HG03135 (cell line): Measurements from ENCODE around the gene TRPM4.
"Not testable (repeated sequence)": the region's sequence is repeated elsewhere in the genome, so short reads cannot be mapped to it uniquely, and the experiment has no call there.

Source experiments
- ATAC-seq: cut with Tn5 transposase; IDR thresholded peaks from one replicate; pipeline ENCODE4 v1.9.1; 2021; ENCODE audit warnings: mild to moderate bottlenecking, moderate library complexity; ENCODE audit not compliant: unreplicated experiment

Gene TRPM4

DNA sequence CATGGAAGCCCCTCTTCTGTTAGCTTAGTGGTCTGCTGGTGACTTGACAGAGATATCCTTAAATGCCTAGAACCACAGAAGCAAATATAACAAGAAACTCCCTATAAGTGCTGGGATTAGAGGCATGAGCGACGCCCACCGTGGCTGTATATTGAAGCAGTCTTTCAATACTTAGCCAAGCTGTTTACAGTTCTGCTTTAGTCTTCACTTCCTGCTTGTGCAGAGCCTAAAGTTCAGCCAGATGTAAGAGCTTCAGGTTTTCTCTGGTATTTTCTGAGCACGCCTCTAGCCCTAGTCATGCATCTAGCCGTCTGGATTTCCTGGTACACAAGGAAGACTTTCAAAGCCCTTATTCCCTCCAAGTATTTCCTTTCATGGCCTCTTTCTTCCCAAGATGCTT is 28.5 kb downstream of the TRPM4 start:
- ATAC-seq = no peak

DNA sequence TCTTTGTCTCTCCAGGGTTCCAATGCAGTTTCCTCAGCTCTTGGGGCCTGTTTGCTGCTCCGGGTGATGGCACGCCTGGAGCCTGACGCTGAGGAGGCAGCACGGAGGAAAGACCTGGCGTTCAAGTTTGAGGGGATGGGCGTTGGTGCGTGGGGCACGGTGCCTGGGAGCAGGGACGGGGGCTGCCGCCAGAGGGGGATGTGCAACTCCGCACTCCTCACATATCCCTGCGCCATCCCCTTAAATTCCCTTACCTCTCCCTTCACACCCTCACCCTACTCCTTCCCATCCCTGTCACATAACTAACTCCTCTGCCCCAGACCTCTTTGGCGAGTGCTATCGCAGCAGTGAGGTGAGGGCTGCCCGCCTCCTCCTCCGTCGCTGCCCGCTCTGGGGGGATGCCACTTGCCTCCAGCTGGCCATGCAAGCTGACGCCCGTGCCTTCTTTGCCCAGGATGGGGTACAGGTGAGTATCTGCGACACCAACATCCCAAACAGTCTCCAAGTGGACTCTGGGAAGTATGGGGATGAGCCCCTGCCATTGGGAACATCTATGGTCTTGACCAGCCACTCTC is 31.1 kb downstream of the TRPM4 start:
- ATAC-seq = no peak

DNA sequence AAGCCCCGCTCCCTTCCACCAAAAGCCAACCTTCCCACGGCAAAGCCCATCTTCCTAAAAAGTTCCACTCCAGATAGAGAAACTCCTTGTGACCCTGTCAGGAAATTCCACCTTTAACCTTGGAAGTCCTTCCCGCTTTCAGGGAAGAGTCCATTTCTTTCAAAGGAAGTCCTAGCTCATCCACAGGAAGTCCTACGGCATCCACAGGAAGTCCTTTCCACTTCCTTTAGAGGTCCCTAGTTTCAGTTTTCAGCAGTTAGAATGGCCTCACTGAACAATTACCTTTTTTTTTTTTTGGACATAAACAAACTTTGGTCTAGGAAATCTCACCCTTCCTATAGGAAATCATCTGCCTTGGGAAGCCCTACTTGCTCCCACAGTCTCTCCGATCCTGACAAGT is 31.7 kb downstream of the TRPM4 start:
- ATAC-seq = no peak

DNA sequence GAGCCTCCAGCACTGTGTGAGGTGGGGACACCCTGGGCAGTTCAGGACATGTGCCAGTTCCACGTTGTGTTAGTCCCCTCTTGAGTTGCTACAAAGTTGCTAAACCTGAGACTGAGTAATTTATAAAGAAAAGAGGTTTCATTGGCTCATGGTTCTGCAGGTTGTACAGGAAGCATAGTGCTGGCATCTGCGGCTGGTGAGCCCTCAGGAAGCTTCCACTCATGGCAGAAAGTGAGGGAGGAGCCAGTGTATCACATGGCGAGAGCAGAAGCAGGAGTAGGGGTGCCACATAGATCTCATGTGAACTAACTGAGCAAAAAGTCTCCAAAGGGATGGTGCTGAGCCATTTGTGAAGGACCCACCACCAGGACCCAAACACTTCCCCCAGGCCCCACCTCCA is 33.2 kb downstream of the TRPM4 start:
- no peak for ATAC-seq

DNA sequence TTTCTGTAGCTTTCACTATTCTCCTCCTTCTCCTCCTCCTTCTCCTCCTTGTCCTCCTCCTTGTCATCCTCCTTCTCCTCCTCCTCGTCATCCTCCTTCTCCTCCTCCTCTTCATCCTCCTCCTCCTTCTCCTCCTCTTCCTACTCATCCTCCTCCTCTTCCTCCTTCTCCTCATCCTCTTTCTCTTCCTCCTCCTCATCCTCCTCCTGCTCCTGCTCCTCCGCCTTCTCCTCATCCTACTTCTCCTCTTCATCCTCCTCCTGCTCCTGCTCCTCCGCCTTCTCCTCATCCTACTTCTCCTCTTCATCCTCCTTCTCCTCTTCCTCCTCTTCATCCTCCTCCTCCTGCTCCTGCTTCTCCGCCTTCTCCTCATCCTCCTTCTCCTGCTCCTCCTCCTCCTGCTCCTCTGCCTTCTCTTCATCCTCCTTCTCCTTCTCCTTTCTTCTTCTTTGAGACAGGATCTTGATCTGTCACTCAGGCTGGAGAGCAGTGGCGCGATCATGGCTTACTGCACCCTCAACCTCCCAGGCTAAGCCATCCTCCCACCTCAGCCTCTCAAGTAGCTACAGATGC is 36.3 kb downstream of the TRPM4 start:
- no peak for ATAC-seq

DNA sequence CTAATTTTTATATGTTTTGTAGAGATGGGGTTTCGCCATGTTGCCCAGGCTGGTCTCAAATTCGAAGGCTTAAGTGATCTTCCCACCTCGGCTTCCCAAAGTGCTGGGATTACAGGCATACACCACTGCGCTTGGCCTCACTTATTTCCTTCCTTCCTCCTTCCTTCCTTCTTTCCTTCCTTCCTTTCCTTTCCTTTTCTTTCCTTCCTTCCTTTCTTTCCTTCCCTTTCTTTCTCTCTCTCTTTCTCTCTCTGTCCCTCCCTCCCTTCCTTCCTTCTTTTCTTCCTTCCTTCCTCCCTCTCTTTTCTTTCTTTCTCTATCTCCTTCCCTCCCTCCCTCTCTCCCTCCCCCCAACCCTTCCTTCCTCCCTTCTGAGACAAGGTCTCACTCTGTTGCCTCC is 36.8 kb downstream of the TRPM4 start:
- no peak for ATAC-seq

DNA sequence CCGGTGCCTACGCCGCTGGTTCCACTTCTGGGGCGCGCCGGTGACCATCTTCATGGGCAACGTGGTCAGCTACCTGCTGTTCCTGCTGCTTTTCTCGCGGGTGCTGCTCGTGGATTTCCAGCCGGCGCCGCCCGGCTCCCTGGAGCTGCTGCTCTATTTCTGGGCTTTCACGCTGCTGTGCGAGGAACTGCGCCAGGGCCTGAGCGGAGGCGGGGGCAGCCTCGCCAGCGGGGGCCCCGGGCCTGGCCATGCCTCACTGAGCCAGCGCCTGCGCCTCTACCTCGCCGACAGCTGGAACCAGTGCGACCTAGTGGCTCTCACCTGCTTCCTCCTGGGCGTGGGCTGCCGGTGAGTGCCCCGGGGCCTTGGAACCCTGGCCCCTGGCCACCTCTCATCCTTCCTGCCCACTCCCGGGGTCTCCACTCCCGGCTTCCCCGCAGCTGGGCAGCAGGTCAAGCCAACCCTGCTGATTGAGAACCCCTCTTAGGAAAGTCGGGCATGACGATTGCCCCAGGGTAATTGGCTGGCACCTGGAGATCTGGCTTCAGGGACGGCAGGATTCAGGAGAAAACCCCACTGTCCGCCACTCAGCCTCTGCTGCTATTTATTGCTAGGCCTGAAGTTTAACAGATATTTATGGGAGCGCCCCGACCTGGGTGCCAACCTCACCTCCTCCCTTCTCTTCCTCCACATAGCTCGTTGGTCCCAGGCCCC is 39.1 kb downstream of the TRPM4 start:
- no peak for ATAC-seq

DNA sequence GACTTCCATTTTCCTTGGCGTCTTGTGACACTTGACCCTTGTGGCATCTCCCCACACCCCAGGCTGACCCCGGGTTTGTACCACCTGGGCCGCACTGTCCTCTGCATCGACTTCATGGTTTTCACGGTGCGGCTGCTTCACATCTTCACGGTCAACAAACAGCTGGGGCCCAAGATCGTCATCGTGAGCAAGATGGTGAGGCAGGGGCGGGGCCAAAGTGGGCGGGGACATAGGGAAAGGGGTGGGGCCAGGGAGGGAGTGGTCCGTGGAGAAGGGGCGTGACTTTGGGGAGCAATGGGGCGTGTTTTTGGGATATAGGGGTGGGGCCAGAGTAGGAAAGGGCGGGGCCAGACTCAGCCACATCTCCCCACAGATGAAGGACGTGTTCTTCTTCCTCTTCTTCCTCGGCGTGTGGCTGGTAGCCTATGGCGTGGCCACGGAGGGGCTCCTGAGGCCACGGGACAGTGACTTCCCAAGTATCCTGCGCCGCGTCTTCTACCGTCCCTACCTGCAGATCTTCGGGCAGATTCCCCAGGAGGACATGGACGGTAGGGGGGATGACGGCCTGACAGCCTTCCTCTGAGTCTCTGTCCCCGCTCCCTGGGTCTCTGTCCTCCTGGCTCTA is 42.8 kb downstream of the TRPM4 start:
- ATAC-seq = no peak

DNA sequence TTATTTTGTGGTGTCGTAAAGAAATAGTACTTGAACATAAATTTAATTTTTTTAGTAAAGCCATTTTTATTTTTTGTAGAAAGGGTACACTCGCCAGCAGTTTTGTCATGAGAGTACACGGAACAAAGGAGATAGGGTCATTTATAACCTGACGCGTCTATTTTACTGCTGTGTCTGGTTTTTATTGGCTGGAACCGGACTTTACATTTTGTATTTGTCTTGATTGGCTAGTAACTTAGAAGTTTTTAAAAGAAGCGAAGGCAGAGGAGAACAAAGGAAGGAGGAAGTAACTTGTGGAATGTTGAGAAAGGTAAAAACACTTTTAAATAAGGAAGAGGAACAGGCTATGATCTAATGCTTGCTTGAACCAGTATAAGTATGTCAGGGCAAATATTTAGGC is 43.5 kb downstream of the TRPM4 start:
- no peak for ATAC-seq

DNA sequence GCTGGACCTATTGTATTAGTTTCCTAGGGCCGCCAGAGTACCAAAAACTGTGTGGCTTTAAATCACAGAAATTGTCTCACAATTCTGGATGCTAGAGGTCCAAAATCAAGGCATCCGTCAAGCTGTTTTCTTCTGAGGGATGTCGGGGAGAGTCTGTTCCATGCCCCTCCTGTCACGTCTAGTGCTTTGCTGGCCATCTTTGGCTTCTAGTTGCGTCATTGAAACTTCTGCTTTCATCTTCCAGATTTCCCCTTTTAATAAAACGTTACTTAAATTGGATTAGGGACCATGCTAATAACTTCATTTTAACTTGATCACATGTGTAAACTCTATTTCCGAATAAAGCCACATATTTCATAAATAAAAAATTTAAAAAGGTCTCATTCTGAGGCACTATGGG is 47.5 kb downstream of the TRPM4 start:
- ATAC-seq = no peak

DNA sequence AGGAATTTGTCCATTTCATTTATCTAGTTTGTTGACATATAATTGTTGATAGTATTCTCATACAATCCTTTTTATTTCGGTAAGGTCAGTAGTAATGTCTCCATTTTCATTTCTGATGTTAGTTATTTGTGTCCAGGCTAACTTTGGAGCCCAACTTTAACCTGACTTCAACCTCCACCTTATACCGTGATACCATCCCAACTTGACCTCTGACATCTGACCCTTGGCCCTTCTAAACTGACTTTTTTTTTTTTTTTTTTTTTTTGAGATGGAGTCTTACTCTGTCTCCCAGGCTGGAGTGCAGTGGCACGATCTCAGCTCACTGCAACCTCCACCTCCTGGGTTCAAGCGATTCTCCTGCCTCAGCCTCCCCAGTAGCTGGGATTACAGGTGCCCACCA is 51.9 kb downstream of the TRPM4 start:
- ATAC-seq = not testable (repeated sequence)

DNA sequence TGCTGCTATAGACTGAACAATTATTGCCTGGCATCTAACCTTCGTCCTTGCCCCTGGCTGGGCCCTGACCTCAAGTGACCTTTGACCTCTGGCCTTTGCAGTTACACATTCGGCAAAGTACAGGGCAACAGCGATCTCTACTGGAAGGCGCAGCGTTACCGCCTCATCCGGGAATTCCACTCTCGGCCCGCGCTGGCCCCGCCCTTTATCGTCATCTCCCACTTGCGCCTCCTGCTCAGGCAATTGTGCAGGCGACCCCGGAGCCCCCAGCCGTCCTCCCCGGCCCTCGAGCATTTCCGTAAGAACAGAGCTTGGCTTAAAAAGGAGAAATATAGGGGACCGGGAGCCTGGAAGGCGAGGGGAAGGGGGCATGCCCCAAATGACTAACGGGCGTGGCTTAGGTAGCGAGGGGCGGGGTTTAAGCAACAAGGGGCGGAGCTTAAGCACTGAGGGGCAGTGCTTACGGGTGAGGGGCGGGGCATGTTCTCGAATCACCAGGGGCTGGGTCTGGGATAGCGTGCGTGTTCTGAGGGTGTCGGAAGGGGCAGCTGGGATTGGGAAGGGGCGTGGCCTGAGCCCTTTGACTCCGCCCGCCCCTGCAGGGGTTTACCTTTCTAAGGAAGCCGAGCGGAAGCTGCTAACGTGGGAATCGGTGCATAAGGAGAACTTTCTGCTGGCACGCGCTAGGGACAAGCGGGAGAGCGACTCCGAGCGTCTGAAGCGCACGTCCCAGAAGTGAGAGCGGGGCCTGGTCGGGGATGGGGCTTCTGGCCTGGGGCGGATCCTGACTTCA is 52.7 kb downstream of the TRPM4 start:
- ATAC-seq = no peak

DNA sequence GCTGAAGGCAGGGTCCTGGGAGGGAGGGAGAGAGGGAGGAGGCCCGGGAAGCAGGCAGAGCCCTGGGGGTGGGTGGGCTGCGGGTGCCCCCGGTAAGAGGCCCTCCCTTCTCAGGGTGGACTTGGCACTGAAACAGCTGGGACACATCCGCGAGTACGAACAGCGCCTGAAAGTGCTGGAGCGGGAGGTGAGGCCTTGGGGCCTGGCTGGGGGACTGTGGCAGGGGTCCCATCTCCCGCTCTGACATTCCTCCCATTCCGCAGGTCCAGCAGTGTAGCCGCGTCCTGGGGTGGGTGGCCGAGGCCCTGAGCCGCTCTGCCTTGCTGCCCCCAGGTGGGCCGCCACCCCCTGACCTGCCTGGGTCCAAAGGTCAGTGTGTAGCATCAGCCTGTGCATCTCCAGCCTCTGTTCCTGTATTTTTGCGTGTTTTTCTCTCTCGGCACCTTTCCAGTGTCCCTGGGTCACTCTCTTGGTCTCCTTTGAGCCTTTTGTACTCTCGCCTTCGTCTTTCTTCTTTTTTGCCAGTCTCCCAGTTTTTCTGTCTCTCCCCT is 53.4 kb downstream of the TRPM4 start:
- ATAC-seq = no peak

DNA sequence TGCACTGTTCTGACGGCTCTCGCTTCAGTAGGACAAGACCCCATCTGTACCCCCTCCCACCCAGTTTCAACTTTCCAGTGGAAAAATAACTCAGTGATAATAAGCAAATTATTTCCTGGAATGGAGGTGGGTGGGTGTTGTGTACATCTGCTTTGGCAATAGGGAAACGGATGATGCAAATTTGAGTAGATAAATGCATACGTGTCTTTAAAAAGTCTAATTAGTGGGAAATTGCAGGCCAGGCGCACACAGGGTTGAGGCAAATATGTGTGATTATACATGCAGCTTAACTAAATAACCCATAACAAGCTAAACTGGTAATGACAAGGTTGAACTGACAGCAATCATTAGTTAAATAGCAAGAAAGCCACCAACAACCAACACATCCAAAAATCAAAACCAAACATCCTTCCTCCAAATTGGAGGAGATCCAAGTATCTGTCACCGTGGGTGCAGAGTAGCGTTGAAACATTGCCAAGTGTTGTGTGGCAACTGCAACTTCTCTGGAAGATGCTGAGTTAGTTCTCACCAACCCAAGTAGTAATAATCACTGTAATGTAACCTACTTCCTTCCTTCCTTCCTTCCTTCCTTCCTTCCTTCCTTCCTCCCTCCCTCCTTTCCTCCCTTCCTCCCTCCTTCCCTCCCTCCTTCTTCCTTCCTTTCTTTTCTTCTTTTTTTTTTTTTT is 54.6 kb downstream of the TRPM4 start:
- no peak for ATAC-seq

DNA sequence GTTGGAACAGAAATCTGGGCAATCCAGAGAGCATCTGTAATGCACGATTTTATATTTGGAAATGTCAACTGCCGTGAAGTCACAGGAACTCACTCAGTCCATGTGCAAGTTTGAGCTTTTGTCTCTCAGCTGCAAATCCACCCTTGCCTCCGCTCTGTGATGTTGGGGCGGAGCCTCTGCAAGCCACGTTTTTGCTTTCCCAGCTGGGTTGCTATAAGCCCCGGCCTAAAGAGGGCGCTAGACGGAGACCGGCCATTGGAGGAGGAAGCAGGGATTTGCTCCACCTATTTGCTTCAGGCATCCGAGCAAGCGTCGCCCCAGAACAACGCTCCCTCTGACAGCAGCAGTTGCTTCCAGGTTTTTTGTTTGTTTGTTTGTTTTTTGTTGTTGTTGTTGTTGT is 56.2 kb downstream of the TRPM4 start:
- no peak for ATAC-seq

DNA sequence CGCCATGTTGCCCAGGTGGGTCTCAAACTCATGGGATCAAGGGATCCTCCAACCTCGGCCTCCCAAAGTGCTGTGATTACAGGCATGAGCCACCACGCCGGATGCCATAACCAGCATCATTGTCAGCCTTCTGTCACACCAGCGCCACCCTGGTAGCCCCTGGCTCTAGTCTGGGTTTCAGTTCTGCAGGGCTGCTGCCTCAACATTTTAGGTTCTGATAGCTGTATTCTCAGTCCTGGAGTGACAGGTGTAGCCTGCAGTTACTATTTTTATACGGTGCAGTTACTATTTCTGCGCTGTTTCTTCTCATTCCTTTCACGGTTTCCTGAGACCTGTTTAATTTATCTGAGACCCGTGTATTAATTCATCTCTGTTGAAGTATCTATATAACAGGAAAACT is 57.1 kb downstream of the TRPM4 start:
- ATAC-seq = no peak

DNA sequence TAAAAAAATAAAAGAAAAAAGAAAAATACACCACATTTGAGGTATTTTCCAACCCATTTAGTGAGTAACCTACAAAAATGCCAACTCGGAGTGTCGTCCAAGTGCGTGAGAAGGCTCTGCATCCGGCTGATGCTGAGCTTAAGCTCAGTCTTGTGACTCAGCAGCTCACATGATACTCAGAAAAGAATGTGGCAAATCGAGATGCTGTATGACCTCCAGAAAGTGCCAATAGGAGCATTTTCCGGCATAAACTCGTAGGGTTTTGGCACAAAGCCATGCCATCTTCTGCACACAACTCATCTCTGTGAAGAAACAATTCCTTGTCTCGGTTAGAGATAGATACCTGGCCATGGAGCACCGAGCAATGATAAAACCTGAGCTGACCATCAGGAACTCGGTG is 58.5 kb downstream of the TRPM4 start:
- no peak for ATAC-seq

DNA sequence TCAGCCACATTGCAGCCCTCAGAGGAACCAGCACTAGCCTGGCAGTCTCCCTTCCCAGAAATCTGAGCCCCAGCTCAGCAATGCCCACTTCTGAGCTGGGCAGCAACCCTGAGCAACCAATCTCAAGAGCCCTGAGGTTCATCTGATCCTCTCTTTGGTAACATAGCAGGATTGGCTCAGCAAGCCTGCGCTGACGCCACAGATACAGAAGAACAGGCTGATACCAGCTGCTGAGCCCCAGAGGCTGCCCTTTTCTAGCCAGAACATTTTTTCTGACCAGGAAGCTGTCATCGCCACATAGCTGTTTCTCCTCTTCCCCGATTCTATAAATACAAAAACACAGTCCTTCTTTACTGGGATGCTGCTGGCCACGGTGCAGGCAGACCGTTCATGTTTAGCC is 59.8 kb downstream of the TRPM4 start:
- no peak for ATAC-seq

DNA sequence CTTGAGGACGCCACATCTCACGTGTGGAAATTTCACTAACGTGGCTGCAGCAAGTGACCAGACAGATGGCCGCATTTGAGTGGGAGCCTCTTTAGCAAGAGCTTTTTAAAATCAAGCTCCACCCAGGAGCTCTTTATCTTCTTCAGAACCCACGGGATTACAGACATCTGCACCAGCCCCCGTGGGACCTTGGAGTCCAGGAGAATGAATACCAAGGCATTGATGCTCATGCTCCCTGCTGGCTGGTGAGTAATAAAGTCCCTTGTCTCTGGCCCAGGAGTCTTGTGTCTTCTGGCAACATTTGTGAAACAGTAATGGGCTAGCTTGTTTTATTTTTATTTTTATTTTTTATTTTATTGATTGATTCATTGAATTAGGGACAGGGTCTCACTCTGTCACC is 64.4 kb downstream of the TRPM4 start:
- no peak for ATAC-seq

DNA sequence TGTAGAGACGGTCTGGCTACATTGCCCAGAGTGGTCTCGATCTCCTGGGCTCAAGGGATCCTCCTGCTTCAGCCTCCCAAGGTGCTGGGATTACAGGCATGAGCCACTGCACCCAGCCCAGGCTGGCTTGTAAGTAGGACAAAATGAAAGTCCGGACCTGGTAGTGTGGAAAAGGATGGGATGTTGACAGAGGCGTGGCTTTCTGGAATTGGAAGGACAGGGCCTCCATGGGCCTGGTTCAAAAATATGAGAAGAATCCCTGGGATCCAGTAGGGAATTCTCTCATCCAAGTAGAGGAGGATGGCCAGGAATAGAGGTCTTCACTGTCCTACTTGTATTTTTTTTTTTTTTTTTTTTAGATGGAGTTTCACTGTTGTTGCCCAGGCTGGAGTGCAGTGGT is 64.9 kb downstream of the TRPM4 start:
- no peak for ATAC-seq

DNA sequence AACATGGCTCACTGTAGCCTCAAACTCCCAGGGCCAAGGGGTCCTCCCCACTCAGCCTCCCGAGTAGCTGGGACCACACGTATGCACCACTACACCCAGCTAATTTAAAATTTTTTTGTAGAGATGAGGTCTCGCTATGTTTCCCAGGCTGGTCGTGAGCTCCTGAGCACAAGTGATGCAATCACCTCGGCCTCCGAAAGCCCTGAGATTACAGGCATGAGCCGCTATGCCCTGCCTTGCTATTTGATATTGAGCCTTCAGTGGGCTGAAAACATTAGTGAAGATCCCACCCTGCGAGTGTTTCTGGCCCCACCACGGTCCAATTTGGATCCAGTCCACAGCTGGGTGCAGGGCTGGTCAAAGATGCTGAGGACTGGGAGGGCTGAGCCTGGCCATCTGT is 65.9 kb downstream of the TRPM4 start:
- ATAC-seq = no peak
